HG02623 (cell line): ENCODE results near the gene TMBIM1.

Experiments used
- ATAC-seq: cut with Tn5 transposase; IDR thresholded peaks from one replicate; pipeline ENCODE4 v1.9.1; 2021; ENCODE audit warnings: moderate library complexity; ENCODE audit not compliant: unreplicated experiment

TMBIM1 gene

DNA sequence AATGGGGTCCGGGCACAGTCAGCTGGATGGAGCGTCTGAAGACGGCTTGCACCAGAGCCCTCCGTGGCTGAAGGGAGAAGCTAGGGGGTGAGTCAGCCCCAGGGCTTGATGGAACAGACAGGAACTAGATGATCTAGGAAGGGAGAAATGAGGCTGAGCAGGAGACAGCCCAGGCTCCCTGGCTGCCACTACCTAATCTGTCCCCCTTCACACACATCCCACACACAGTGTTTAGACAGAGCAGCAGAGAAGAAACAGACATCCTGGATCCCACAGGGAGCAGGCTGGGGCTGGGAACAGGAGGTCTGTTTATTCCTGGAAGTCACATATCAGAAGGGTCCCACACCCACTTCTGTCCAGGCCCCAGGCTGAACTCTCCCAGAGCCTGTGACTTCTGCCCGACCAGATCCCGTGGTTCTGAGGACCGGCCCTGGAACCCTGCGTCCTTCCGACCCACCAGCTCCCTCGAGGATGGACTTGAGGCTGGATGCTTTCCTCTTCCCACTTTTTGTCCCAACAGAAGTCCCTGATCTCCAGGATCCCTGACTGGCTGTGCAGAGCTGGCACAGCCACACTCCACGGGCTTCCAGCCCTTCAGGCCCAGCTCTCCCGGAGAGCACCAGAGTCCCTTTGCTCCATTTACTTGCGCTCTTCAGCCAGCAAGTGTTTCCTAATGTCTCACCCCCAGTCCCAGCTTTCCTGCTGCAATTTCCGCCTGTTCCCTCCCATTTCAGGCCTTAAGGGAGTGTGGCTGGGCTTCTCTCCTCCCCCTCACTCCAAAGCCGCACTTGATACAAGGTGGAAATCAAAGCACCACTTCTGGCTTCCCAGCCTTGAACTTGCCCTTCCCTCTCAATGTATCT lies 33.0 kb downstream of the TMBIM1 start:
- ATAC-seq, result no peak

DNA sequence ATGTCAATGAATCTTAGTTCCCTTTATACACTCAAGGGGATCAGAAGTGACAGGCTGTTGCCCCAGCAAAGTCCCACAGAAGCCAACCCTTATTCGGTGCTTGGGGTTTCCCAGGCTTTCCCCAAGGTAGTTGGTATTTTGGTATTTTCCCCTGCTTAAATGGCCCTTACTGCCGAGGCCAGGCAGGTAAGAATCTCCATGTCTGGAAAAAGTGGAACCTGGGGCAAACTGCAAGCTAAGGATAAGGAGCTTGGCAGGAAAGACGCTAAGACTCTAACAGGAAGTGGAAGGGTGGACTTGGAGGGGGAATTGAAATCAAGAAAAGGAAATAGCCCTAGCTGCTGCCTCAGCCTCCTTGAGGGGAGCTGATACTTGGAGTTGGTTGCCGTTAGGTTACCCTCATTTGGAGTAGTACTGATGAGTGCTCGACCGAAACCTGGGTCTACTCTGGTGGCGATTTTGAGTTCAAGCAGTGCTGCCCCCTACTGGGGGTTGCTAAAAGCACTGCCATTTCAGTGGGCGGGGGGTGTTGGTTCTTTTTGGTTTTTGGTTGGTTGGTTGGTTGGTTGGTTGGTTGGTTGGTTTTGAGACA lies 34.8 kb downstream of the TMBIM1 start:
- peak; percentile 62 for ATAC-seq

DNA sequence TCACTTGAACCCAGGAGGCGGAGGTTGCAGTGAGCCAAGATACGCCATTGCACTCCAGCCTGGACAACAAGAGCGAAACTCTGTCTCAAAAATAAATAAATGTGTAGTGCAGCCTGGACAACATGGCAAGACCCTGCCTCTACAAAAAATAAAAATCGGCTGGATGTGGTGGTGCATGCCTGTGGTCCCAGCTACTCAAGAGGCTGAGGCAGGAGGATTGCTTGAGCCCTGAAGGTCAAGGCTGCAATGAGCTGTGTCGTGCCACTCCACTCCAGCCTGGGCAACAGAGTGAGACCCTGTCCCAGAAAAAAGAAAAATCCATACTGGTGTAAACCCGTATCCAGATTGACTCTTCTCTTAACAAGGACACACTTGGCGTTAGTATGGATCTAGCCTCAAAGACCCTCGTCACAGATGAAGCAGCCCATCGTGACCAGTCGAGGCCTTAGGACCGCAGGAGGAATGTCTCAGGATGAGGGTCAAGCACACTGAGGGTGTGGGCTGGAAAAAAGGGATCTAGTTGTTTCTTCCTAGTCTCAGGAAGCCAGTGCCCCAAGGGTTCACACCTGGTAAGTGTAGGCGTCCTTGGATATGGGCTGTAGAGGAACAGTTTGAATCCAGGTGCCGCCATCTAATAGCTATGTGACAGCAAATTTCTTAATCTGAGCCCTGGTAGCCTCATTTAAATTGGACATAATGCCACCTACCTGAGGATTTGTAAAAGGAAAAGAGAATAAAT lies 35.5 kb downstream of the TMBIM1 start:
- ATAC-seq, result no peak

DNA sequence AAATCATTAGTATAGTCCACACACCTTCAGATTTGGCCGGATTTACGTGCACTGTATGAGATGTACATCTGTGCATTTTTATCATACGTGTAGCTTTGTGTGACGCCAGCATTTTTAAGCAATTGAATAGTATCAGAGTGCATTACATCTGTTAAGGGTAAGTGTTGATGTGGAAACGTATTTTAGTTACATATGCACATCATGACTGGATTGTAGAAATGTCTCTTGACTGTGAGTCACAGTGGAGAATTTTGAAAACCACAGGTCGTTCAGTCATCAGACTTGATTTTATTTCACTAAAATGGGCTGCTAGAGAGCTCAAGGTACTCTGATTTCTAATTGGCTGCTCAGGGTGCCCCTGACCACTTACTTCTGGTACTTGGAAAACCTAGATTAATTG lies 36.9 kb downstream of the TMBIM1 start:
- no peak for ATAC-seq

DNA sequence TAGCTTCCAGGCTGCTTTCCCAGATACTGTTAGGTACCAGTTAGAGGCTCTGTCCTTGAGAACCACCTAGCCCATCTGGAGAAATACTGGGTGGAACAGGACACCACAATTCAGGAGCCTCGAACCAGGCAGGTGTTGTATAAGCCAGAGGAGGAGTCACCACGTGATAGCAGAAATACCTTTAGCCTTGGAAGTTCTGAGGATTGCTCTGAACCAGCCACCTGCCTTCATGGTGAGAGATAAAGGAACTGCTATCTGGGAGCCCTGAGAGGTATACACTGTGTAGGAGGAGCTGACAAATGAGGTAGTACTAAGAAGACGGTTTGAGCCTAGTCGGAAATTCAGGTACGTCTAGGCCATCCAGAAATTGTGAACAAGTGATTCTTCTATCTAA lies 39.1 kb downstream of the TMBIM1 start:
- ATAC-seq, result no peak

DNA sequence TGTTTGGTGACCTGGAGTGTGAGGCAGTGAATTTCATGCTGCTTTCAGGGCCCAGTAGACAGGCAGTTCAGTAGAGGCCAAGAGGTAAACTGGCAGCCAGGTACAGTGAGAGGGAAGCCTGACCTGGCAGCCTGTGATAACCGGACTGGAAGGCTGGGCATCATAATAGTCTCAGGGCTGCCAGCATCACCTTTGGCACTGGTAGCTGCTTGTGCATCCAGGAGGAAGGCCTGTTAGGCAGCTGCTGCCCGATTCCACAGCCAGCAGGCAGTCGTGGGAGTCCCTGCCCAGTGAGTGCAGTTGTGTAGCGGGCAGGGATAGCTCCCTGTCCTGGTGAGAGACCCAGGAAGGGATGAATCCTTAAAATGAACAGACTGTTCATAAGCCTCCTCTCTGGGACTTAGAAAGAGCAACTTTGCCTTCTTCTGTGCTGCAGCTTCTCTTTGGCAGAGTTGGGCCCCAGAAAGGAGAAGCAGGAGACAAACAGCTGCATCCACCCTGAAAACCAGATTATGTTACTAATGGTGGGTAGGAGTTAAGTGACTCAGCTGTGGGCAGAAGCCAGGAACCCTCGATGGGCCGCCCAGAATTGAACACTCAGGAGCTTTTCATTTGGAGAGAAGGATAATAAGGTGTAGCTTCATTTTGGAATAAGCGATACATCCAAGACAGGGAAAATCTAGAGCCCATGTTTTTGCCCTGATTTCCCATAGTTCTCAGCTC lies 39.6 kb downstream of the TMBIM1 start:
- no peak for ATAC-seq

DNA sequence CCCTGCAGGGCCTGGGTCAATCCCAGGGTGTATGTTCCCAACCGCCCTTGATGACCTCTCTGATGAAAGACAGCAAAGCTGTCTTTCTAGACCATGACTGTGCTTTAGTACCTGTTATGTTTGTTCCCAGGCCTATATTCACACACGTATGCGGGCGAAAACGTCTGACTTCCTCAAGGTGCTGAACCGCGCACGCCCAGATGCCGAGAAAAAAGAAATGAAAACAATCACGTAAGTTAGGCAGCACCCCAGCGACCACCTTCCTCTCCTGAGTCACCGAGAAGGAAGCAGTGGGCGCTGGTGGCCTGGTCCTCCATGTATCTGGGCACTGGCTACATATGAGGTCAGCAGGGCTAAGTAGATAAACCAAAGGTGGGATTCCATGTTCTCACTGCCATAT lies 42.6 kb downstream of the TMBIM1 start:
- ATAC-seq, result no peak

DNA sequence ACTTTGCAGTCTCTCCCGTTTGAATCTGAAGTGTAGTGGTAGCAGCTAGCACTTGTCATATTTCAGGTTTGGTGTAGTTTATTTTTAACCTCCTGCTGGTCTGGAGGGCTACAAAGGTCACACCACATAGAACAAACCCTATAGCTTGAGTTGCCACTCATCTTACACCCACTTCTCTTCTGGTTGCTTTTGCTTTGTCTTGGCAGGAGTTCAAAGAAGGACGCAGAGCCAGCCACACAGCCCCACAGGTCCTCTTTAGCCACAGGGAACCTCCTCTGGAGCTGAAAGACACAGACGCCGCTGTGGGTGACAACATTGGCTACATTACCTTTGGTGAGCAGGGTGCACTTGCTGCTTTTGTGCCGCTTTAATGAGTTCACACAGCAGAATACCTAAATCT lies 47.1 kb downstream of the TMBIM1 start:
- no peak for ATAC-seq

DNA sequence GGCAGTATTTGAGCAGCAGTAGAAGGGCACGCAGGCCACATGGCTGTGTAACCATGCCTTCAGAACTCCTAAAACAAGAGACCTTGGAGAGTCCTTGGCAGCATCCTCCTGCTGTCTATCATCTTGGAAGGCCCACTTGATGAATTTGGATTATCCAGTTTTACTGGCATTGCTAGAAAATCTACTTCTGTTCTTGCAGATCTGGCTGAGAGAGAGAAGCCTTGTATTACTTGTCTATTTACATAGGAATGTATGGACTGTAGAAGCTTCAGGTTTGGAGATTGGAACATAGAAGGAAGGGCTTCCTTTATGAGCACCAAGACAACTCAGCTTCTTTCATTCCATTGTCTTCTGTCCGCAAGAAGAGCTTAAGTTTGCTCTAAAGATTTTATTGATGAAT lies 47.6 kb downstream of the TMBIM1 start:
- no peak for ATAC-seq

DNA sequence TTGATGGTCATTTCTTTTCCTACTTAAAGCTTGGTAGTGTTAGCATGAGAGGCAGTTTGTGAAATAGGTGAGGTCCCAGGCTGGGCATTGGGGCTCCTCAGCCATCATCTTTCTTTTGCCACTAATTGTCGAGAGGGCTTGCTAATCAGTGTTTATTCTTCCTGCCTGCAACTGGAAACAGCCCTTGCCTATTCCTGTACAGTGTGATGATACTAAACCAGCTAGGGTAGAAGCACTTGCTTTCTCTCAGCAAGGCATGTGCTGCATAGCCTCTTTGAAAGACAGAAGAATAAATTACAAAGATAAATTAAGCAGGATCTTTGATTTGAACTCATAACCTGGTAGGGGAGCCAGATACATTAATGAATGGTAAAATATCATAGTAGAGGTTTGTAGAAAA lies 48.1 kb downstream of the TMBIM1 start:
- no peak for ATAC-seq

DNA sequence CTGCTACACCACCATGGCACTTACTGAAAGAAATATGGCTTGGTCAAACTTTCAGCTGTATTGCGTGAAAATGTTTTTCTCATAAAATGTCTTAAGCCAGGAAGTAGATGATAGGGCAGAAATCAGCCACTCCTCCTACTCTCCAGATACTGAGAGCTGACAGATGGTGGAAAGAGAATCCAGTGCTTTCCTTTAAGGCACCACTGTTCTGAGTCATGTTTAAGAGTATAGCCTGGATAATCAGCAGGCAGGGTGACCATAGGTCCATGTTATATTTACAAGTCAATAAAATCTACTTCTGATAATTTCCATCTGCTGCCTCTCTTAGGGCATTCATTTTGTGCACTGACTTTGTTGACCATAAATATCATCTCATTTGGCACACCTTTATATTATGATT lies 53.4 kb downstream of the TMBIM1 start:
- ATAC-seq, result no peak

DNA sequence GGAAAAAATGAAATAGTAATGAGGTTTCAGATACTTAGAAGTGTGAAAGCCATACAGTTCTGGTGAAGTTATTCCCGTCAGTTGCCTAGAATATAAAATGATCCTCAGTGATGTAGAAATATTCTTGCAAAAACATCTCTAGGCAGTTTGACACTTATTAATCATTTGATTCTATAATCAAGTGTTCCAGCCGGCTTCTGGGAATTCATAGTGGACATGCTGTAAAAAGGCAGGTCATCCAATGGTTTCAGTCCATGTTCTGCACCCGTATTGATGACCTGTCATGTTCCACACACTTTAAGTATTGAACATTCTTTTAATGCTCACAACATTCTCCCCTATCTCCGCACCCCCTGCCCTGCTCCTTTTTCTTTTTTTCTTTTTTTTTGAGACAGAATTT lies 55.5 kb downstream of the TMBIM1 start:
- ATAC-seq, result no peak

DNA sequence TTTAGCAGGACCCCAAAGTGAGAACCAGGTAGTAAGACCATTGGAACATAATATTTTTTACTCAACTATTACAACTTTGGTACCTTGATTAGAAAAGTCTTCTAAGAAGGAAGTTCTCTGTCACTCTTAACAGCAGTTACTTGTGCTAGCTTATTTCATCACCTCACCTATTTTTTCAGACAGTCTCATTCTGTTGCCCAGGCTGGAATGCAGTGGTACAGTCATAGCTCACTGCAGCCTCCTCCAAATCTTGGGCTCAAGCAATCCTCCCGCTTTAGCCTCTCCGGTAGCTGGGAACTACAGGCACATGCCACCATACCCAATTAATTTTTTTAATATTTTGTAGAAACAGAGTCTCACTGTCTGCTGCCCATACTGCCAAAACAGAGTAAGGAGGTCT lies 57.3 kb downstream of the TMBIM1 start:
- ATAC-seq, result no peak

DNA sequence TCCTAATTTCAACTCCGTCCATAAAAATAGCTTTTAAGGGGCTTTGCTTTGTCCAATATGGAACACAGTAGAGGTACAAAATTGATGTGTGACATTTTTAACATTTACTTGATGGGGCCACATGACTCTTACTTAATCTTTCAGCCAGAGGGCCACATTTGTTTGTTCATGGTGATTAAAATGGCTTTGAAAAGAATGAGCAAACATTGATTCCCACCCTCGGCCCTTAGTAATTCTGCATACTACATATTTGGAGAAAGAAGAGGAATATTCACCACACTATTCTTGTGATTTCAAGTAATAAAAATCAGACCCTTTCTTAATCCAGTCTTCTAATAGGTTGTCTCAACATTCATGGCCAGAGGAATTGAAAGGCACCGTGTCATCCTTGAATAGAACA lies 57.8 kb downstream of the TMBIM1 start:
- no peak for ATAC-seq

DNA sequence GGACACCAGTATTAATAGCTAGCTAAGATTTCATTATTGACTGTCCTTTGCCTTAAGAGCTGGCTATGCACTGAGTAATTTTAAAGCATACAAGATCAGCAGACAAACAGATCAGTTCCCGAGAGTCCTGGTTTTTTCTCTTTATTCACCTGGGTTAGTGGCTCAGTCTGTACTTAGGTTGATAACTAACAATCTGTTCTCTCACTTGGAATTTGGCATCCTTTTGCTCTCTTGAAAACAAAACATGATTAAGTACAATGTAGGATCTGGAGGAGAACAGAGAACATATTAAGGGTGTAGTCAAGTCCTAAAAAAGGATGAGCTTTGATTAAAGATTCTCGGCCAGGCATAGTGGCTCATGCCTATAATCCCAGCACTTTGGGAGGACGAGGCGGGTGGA lies 58.8 kb downstream of the TMBIM1 start:
- no peak for ATAC-seq

DNA sequence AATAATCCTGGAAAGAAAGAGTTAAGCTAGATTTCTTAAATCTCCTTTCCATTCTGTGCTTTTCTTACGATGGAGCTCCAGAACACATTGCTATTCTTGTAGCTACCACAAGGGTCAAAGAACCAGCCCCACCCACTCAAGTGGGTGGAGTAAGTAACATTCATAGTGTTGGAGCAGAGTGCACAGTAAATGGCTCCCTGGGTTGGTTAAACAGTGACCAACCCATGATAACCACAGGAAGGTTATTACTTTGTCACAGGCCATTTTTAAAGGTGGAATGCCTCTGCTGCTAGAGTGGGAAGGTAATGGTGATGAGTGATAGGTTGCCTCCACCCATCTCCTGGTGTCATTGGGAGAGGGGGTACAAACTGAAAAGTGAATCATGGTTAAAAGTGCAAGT lies 61.4 kb downstream of the TMBIM1 start:
- peak; percentile 62 for ATAC-seq

DNA sequence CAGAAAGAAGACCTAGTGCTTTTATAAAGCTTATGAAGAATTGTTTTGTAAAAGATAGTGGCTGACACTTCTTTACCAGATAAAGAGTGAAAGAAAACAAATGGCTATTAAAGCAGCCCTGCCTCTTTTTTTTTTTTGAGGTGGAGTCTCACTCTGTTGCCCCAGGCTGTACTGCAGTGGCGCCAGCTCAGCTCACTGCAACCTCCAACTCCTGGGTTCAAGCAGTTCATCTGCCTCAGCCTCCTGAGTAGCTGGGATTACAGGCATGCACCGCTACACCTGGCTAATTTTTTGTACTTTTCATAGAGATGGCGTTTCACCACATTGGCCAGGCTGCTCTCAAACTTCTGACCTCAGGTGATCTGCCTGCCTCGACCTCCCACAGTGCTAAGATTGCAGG lies 62.5 kb downstream of the TMBIM1 start:
- ATAC-seq, result no peak

DNA sequence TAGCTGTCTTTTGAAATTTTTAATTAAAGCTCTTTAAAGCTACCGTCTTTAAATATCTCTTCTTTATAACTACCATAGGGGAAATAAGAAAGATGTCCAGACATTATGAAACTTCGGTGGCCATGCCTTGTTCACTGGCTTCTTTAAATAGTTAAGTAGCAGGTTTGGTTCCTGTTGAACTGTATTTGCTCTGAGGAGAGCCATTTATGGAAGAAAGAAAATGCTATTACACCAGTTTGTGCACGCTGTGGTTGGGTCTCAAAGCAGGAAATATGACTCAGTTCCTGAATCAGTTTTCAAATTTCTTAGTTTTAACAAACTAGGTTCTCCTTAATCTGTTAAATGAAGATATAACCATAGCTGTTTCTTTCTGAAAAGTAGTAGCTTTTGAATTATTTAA lies 63.1 kb downstream of the TMBIM1 start:
- ATAC-seq, result peak; percentile 84

DNA sequence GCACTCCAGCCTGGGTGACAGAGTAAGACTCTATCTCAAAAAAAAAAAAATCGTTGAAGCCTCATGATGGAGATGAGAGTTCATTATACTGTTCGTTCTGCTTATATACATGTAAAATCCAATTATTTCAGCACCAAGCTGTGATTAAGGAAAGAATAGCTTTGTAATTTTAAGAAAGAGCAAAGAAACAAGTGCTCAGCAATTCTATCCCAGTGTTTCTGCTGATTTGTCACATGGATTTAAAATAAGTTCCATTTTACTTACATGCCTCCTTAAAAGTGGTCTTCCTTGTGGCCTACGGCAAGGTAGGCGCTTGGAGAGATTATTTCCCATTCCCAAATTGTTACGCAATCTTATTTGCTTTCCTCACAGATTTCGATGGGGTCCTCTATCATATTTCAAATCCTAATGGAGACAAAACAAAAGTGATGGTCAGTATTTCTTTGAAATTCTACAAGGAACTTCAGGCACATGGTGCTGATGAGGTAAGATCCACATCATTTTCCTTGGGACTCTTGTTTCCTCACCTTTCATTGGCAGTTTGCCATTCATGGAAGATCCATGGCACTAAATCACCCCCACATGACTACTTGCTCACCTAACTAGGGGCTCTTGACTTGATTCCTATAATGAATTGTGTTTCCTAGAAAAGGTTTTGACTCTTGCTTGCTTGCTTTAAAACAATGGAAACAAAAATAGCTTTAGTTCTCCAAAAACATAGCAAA lies 63.8 kb downstream of the TMBIM1 start:
- no peak for ATAC-seq

DNA sequence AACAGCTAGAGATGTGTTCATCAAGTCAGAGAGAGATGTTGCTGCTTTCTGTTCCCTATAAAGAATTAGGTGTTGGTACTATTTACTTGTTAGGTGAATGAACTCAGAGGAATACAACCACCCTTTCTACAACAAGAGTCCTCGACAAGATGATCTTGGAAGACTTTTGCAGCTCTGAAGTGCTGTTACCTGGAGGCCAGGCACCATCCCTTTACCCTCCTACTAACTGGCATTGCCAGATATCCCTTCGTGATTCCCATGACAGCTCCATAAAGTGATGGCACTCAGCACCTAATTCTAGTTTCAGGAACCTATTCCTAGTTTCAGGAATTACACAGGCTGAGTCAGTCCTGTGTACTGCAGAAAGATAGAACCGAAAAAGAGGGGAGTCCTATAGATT lies 65.4 kb downstream of the TMBIM1 start:
- ATAC-seq, result no peak
